COLO829 (cell line): ENCODE measurements around the gene RSRC2.
"Not testable (repeated sequence)": the region's sequence is repeated elsewhere in the genome, so short reads cannot be mapped to it uniquely, and the experiment has no call there.

Experiments
- DNase-seq: peaks from one replicate; pipeline ENCODE4 v3.0.0; 2012; ENCODE audit warnings: low spot score

RSRC2 gene, protein sequence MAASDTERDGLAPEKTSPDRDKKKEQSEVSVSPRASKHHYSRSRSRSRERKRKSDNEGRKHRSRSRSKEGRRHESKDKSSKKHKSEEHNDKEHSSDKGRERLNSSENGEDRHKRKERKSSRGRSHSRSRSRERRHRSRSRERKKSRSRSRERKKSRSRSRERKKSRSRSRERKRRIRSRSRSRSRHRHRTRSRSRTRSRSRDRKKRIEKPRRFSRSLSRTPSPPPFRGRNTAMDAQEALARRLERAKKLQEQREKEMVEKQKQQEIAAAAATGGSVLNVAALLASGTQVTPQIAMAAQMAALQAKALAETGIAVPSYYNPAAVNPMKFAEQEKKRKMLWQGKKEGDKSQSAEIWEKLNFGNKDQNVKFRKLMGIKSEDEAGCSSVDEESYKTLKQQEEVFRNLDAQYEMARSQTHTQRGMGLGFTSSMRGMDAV

DNA sequence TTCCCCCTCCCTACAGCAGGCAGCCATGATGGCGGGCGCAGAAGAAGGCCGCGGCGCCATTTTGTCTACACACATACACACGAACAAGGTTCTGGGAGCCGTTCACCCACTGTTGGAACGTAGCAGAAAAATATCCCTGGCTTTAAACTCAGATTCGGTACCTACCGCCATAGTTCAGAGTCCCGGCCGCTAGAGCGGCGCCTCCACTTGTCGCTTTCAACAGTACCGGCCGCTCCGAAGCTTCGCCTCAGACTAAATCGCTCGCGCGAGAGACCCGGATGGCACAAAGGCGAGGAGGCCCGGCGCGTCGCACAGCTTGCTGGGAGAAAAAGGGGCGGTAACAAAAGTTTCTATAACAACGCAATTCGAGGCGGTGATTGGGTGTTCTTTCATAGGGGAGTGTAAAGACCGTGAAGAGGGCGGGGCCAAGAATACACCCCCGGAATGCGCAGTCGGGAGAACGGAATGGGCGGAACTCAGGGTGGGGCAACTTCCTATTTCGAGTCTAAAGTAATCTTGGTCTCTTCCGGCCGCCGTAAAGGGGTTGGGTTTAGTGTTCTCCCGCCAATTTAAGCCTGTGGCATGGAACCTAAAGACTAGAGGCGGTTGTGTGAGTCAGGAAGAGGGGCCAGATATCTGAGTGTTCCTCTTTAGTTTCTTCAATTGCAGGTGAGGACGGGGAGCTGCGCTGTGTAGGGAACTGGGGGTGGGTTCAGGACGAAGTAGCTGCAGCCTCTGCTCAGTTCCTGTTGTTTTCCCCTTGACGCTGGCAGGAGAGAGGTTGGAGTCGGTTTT is at the start of gene RSRC2, which contains the start of gene KNTC1:
Gene RSRC2 (minus strand): TSS at position 254 of the 795 bp plus-strand sequence. CDS start 83 bp downstream, at position 171.
Gene KNTC1 (plus strand): TSS at position 567 of the 795 bp plus-strand sequence. CDS start 2,815 bp downstream, outside the sequence.
- DNase-seq, result peak; percentile 100

DNA sequence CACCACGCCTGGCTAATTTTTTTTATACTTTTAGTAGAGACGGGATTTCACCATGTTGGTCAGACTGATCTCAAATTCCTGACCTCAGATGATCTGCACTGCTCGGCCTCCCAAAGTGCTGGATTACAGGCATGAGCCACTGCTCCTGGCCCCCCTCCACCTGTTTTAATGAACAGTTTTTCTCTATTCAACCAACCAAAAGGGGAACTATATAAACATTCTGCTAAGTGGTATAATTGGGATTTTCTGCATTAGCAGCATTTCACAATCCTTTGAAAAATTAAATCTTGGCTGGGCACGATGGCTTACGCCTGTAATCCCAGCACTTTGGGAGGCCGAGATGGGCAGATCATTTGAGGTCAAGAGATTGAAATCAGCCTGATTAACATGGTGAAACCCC is 45.1 kb upstream of the RSRC2 start:
- DNase-seq, result no peak

DNA sequence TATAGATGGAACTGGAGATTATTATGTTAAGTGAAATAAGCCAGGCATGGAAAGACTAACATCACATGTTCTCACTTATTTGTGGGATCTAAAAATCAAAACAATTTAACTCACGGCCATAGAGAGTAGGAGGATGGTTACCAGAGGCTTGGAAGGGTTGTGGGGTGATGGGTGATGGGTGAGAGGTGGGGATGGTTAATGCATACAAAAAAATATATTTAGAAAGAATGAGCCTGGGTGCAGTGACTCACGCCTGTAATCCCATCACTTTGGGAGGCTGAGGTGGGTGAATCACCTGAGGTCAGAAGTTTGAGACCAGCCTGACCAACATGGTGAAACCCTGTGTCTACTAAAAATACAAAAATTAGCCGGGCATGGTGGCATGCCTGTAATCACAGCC is 43.3 kb upstream of the RSRC2 start:
- DNase-seq, result not testable (repeated sequence)

DNA sequence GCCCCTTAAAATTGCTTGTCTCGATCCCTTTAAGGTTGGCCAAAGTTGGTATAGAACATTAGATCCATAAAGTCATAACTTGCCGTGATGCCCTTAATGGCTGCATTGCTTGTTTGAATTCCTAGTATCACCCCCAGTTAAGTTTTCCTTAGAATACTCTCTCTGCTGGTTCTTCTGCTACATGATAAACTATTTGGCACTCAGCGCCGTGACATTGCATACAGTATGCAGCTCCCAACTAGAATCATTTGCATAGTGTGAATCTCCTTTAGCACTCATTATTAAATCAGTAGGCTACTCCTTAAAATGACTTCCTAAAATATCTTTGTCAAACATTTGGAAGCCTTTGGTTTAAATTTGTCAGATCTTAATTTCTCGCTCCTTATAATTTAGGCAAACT is 42.6 kb upstream of the RSRC2 start:
- DNase-seq, result no peak

DNA sequence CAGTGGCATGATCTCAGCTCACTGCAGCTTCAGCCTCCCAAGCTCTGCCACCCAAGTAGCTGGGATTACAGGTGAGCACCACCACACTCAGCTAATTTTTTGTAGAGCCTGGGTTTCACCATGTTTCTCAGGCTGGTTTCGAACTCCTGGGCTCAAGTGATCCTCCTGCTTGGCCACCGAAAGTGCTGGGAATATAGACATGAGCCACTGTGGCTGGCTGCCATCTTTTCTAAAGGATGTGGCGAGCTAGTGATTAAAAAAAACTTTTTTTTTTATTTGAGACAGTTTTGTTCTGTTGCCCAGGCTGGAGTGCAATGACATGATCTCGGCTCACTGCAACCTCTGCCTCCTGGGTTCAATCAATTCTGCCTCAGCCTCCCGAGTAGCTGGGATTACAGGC is 40.1 kb upstream of the RSRC2 start:
- DNase-seq, result not testable (repeated sequence)

DNA sequence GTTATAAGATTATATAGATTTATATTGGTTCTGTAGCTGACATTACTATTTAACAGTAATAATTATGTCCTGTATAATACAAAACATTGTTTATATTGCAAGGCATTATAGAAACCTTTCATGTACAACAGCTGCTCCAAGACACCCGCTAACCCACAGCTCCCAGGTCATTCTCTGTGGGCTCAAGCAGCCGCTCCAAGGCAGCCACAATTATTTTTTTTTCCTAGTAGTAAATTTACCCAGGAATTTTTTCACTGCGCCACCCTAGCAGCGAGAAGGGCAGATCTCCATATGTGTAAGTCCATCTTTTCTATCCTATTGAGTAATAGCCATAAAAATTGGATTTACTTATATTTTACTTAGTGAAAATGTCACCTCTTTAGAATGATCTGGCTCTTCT is 36.6 kb upstream of the RSRC2 start:
- no peak for DNase-seq

DNA sequence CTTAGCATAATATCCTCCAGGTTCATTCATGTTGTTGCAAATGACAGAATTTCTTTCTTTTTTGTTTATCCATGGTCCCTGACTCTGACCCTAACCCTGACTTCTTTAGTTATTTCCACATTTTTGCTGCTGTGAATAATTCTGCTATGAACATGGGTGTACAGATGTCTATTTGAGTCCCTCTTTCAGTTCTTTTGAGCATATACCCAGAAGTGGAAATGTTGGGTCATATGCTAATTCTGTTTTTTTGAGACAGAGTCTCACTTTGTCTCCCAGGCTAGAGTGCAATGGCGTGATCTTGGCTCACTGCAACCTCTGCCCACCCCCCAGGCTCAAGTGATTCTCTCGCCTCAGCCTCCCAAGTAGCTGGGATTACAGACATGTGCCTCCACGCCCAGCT is 33.4 kb upstream of the RSRC2 start:
- DNase-seq, result no peak

DNA sequence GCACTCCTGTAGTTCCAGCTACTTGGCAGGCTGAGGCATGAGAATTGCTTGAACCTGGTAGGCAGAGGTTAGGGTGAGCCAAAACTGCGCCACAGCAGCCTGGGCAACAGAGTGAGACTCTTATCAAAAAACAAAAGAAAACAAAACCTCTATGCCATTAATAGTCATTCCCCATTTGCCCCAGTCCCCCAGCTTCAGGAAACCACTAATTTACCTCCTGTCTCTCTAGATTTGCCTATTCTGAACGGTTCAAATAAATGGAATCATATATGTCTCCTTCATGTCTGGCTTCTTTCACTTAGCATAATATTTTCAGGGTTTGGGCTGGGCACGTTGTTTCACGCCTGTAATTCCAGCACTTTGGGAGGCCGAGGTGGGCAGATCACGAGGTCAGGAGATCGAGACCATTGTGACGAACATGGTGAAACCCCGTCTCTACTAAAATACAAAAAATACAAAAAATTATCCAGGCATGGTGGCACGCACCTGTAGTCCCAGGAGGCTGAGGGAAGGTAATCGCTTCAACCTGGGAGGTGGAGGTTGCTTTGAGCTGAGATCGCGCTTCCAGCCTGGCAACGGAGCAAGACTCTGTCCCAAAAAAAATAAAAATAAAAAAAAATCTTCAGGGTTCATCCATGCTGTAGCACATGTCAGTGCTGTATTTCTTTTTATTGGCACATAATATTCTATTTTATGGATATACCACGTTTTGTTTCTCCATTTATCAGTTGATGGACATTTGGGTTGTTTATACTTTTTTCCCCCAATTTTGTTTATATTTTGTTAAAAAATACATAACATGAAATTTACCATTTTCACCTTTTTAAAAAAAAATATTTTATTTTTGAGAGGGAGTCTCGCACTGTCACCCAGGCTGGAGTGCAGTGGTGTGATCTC is 32.3 kb upstream of the RSRC2 start:
- DNase-seq, result no peak

DNA sequence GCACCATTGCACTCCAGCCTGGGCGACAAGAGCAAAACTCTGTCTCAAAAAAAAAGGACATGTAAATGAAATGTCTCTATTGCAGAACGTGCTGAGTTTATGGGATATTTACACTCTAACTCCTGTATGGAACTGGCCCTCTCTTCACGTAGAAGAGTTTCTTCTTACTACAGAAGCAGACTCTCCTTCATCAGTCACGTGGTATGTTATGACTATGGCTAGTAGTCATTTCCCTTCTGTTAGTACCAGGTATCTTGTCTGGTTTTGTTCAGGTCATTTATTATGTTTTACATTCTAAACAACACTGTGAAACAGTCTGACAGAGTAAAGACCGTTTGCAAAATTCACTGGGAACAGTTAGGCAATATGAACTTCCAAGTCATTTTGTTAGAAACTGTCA is 20.6 kb upstream of the RSRC2 start:
- no peak for DNase-seq

DNA sequence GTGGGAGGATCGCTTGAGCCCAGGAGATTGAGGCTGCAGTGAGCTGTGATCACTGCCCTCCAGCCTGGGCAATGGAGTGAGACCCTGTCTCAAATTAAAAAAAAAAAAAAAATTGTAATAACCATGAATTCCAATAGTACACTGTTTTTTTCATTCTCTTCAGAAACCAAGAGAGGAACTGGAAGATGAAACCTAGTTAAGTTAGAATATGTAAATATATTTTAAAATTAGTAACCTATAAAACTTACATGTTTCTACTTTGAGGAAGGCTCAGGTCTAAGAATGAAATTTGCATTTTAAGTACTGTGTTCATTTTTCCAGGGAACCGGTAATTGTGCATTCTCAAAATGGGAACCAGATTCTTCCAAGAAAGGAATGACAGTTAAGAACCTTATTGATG is 19.1 kb upstream of the RSRC2 start:
- DNase-seq, result no peak

DNA sequence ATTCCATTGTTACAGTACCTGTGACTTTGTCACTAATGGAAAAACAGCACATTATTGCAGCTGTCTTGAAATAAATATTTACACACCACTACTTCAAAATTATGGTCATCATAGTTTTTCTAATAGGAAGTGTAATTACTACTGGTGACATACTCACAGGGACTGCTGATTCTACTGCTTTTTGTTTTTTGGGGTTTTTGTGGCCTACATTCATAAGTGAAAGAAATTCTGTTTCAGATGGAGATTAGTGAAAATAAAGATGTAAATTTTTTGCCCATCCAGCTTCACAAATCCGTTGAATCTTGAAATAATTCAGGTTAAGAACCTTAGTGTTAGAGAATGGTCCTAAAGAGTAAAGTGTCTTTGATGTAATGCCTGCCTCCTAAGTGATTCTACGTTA is 17.8 kb upstream of the RSRC2 start:
- DNase-seq, result no peak

DNA sequence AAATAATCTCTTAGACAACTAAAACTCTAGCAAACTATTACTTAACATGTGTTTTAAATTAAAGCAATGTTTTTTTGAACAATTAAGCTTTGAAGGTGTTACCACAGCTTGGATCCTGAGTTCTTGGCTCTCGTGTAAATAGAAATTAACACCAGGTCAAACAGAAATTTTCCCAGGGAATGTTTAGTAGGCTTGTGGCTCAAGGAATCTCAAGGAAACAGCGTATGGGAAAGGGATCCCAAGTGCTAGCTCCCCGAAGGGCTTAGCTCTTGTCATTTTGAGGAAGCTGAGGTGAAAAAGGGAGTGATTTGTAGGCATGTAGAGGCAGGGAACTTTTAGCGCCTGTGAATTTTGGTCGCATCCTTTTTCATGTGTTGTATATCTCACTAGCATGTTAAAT is 11.8 kb upstream of the RSRC2 start:
- DNase-seq, result no peak

DNA sequence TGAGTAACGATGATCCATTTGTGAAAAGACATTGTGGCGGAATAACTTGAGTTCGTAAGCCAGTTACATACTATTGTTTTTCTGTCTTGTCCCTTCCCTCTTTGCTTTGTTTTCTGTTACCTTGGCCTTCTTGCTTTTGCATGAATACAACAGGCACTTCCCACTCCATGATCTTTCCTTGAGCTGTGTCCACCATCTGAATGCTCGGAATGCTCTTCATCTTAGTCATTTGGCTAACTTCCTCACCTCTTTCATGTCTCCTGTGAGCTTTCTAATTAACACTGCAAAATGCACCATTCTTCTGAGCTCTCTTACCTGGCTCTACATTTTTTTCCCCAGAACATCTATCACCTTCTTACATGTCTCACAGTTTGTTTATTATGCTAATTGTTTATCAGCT is 10.3 kb upstream of the RSRC2 start:
- no peak for DNase-seq

DNA sequence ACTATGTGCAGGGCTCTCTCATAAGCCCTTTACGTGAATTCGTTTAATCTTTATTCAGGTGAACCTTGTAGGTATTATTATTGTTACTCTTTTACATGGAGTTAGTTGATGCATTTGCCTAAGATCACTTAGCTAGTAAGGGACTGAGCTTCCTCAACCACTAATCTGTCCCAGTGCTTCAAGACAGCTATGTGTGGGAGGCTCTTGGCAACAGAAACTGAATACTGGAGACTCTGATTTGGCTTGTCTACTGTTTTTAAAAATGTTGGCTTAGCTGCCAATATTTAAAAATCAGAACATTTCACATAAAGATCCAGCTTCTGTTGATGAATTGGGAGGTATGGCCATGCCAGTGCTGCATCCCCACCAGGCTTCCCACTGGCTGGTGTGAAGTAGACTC is 7.1 kb upstream of the RSRC2 start:
- DNase-seq, result no peak

DNA sequence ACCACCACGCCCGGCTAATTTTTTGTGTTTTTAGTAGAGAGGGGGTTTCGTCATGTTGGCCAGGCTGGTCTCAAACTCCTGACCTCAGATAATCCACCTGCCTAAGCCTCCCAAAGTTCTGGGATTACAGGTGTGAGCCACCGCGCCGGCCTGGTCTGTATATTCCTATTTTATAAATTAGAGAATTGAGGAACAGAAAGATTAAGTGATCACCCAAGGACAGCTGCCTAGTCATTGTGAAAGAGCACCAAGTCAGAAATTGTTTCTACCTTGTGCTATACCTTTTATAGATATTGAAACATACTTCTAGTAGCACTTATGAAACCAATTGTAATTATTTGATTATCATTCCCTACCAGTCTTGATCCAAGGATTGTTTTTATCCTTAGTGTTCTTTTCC is 2.3 kb upstream of the RSRC2 start:
- DNase-seq, result no peak

DNA sequence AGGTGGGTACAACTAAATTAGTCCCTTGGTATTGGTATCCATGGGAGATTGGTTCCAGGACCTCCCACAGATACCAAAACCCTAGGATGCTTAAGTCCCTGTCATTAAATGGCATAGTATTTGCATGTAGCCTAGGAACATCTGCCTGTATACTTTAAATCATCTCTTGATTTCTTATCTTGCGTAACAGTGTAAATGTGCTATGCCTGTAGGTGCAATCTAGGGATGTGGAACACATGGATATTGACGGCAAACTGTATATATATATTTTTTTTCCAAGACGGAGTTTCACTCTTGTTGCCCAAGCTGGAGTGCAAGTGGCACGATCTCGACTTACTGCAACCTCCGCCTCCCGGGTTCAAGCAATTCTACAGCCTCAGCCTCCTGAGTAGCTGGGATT is 1.8 kb upstream of the RSRC2 start:
- no peak for DNase-seq

DNA sequence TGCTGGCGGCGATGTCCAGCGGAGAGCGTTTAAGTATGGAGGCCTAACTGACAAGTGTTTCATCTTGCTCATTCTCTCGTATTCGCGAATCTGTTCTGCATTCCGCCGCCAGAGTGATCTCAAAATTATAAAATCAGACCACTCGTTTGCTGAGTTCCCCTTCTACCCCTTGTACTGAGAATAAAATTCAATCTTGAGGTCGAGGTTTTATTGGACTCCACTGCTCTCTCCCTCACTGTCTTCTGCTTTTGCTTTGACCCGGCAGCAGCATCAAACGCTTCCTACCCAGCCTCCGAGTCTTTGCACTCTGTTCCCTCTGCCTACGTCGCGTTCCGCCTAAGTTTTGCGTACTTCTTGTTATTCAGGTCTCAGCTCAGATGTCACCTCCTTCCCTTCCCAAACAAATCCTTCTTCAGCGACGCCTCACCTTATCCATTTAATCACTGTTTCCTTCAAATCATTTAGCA is 775 bp upstream of the RSRC2 start:
- DNase-seq, result peak; percentile 20

DNA sequence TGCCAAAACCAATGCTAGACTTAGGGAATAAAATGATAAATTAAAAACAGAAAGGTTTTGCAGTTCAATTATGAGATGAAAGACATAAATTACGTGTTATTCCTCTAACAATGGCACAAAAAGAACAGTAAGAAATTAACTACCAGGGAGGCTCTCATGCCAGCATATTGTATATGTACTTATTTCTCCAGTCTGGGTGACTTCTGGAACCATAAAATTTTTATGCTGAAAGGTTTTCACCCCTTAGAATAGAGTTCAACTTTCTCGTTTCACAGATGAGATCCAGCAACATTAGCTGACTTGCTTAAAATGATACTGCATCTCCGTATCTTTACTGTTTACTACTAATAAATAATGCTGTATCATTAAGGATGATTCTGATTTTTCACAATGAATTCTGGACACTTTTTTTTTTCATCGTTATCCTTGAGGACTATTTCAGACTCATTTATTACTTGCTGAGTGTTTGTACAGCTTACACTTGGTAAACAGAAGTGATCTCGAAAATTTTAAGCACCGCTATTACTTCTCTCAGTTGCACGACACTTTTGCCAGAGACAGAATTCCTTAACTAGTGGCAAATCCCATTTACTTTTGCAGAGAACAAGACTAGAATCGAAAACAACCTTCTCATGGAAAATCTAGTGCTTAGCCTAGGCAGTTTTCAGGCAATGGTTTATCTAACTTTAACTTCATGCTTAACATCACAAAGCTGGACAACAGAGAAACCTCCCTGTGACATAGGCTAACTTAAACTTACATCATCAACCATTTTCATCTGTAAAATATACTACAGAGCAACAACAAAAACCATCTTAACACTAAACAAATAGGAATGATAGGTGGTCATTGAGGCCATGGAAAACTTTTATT is 2.7 kb downstream of the RSRC2 start:
- no peak for DNase-seq

DNA sequence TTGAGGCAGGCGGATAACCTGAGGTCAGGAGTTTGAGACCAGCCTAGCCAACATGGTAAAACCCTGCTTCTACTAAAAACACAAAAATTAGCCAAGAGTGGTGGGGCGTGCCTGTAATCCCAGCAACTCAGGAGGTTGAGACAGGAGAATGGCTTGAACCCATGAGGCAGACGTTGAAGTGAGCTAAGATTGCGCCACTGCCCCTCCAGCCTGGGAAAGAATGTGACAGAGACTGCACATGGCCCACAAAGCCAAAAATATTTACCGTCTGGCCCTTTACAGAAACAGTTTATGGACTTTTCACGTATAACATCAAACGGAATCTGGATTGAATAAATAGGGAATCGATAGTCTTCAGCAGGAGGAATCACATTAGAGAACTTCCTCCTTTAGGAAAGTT is 3.5 kb downstream of the RSRC2 start:
- DNase-seq, result no peak

DNA sequence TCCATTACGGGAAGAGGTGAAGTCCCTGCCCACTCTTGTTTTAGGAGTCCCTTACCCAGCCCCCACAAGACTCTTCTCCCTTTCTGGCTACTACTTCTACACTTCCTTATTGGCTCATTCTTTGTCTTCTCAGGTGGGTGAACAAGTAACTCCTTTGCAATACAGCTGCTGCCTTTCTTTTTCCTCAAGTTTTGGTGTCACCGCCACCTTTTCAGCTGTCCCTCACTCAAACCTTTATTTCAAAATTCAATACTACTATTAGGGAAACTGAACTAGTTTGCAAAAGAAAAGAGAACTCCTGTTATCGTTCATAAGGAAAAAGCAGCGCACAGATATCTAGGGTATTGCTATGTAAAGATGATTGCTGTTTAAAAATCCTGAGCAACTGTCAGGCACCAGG is 6.1 kb downstream of the RSRC2 start:
- no peak for DNase-seq

DNA sequence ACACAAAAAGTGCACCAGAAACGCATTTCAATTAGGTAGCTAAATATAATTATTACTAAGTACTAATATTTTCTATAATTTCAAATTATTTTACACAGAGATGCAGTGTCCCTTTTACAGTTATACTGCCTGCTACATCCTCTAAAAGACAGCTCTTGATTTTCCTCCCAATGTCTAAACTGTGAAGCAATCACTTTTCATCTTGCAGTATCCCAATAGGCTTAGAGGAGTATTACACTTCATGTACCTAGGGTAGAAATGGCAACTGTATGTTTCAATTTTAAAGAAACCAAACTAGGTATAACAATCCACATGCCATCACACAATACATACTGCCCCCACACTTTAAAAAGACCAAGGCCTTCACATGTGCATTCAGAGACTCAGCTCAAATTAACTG is 7.3 kb downstream of the RSRC2 start:
- DNase-seq, result no peak
